ENCODE data around the gene NEUROG3. TPM values are rescaled to one million over a fixed set of nuclear protein-coding genes. Genes with fewer than 3 reads are reported as not detected.

NEUROG3 gene
- total and polyA plus RNA-seq, 2 of the 8 experiments (the other 6 are each of a cell fraction or from before 2014, with no cell fraction given) = 0.45 TPM; not detected in 1

DNA sequence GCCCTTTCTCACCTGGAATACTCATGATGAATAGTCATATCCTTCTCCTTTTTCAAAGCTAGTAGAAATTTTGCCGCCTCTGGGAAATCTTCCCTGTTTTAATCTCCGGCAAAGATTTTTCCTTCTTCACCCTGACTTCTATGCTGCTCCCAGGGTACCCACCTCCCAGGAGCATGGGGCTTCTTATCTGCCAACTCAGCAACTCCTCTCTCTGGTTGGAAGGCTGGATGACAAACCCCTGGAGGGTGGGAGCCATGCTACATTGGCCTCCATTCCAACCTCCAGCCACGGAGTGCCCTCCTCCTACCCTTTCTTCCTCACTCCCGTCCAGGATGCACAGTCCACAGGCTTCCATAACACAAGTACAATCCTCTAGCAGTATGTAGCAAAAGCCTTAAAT is 19.9 kb downstream of the NEUROG3 start:
- Histone ChIP-seq H2BK15ac (ENCODE audit: low read length) (no peak overlapping the region; the same call in 1 of the 2 replicates), H3K23ac (ENCODE audit: insufficient read length) (no peak overlapping the region), H3K23me2 (ENCODE audit: low read depth, low read length) (no peaks in the 10 kb centered on the region), H3K27me3 (replicated peaks in 1 of 4; ENCODE audit: control insufficient read depth in 3 of 4, extremely low read depth in 1 of 4, insufficient read depth in 3 of 4, low read length in 3 of 4) (no peaks in the 10 kb centered on the region; a peak in 3 of 7 replicates), H3K4me2 (ENCODE audit: insufficient read depth in 1 of 2, low read depth in 2 of 2, low read length in 2 of 2) (no peak overlapping the region), H3K9me3 (ENCODE audit: insufficient read depth in 2 of 2, low read depth in 1 of 2, low read length in 1 of 2) (peaks cover 16 to 18% of the 10 kb centered on the region in 2 experiments; a peak in 3 of 4 replicates), H3K36me3 (ENCODE audit: control insufficient read depth in 2 of 4, insufficient read depth in 4 of 4, low read length in 3 of 4) (no peaks in the 10 kb centered on the region), H2AFZ (ENCODE audit: low read length) (no peak overlapping the region), H3K56ac (replicated peaks; ENCODE audit: insufficient read length, low read depth, low read length) (no peak overlapping the region), H3K9ac (replicated peaks in 1 of 4; ENCODE audit: extremely low read depth in 1 of 4, low read depth in 3 of 4, low read length in 3 of 4) (no peak overlapping the region), H3K79me2 (ENCODE audit: control insufficient read depth in 1 of 2, insufficient read depth in 2 of 2, low read length in 2 of 2) (0 out of 4 replicates have a peak, but pooled peaks cover 0 to 3% of the 10 kb centered on the region in 2 experiments), H3K4me1 (replicated peaks in 1 of 4; ENCODE audit: control insufficient read depth in 3 of 4, insufficient read depth in 4 of 4, low read length in 3 of 4) (peaks cover 0 to 3% (median under 1%) of the 10 kb centered on the region in 4 experiments; a peak in 2 of 7 replicates), H4K8ac (ENCODE audit: extremely low read depth, insufficient read depth, low read length) (no peak overlapping the region), H3K79me1 (ENCODE audit: low read depth, low read length) (no peaks in the 10 kb centered on the region), H2BK120ac (replicated peaks; ENCODE audit: low read depth, low read length) (no peak overlapping the region), H4K91ac (replicated peaks; ENCODE audit: insufficient read length, low read length) (no peak overlapping the region), H3K27ac (ENCODE audit: low read depth, low read length) (no peak overlapping the region), H2BK20ac (ENCODE audit: low read length) (no peak overlapping the region), H2BK5ac (ENCODE audit: low read depth, low read length) (no peak overlapping the region), H2BK12ac (ENCODE audit: low read depth, low read length) (no peak overlapping the region), H2AK5ac (ENCODE audit: low read depth, low read length) (no peak overlapping the region), H4K20me1 (replicated peaks in 1 of 2; ENCODE audit: control insufficient read depth in 1 of 2, insufficient read depth in 2 of 2, low read length in 2 of 2) (no peaks in the 10 kb centered on the region), H4K5ac (ENCODE audit: insufficient read length, low read depth, low read length) (no peak overlapping the region), H3K4me3 (ENCODE audit: extremely low read depth in 1 of 4, insufficient read depth in 2 of 4, low read depth in 3 of 4, low read length in 4 of 4) (no peak overlapping the region), H3K14ac (ENCODE audit: insufficient read length) (no peak overlapping the region), H3K18ac (ENCODE audit: extremely low read depth, low read length) (no peak overlapping the region), H3K4ac (replicated peaks; ENCODE audit: insufficient read length, low read depth, low read length) (no peak overlapping the region)
- POLR2A ChIA-PET (ENCODE audit: partially characterized antibody) = interaction anchor here (1.0 kb wide), 1 partner anchor 14 kb away, joined by 3 read pairs; no protein-coding TSS in a partner anchor
- 94% methylated on average over 4 of the region's 4 CpGs; no CpG with 5 or more reads in 1 of the 2 experiments for WGBS, 2 experiments (ENCODE audit: extremely low coverage in 1 of 2, insufficient coverage in 1 of 2, insufficient read length in 1 of 2, insufficient replicate concordance in 2 of 2, low coverage in 1 of 2, low lambda C conversion rate in 2 of 2, missing lambda C conversion rate in 1 of 2)
- DNase-seq (ENCODE audit: low read depth in 1 of 2, low spot score in 2 of 2) = no peak
- CTCF ChIA-PET (ENCODE audit: partially characterized antibody) = interaction anchor here (0.7 to 47.4 kb wide), 4 partner anchors 14 to 175 kb away, joined by 3 to 578 read pairs (median 3); no protein-coding TSS in a partner anchor
- no peak for FAIRE-seq
- TF ChIP-seq CEBPB (IDR thresholded peaks at IDR 0.05; ENCODE audit: low read depth, low read length) (no peak), TAF1 (IDR thresholded peaks at IDR 0.05; ENCODE audit: low read depth, low read length) (no peak), POU5F1 (IDR thresholded peaks at IDR 0.05; ENCODE audit: low read depth, low read length) (no peak), CHD1 (IDR thresholded peaks at IDR 0.05; ENCODE audit: low read depth, low read length) (no peak), ASH2L (IDR thresholded peaks at IDR 0.05; ENCODE audit: low read length) (no peak), ZNF274 (IDR thresholded peaks at IDR 0.05; ENCODE audit: borderline replicate concordance, extremely low read depth, low read length) (no peak), SRF (IDR thresholded peaks at IDR 0.05; ENCODE audit: low read depth, low read length) (no peak), RNF2 (IDR thresholded peaks at IDR 0.05; ENCODE audit: borderline replicate concordance, low read depth, low read length, missing control alignments, poor library complexity, severe bottlenecking) (no peak), SP4 (IDR thresholded peaks at IDR 0.05; ENCODE audit: low read length) (no peak), CBX8 (IDR thresholded peaks at IDR 0.05; ENCODE audit: borderline replicate concordance, low read depth, low read length) (no peak), HDAC6 (IDR thresholded peaks at IDR 0.05; ENCODE audit: low read depth, low read length) (no peak)
- TF ChIP-seq, protein P1, sequence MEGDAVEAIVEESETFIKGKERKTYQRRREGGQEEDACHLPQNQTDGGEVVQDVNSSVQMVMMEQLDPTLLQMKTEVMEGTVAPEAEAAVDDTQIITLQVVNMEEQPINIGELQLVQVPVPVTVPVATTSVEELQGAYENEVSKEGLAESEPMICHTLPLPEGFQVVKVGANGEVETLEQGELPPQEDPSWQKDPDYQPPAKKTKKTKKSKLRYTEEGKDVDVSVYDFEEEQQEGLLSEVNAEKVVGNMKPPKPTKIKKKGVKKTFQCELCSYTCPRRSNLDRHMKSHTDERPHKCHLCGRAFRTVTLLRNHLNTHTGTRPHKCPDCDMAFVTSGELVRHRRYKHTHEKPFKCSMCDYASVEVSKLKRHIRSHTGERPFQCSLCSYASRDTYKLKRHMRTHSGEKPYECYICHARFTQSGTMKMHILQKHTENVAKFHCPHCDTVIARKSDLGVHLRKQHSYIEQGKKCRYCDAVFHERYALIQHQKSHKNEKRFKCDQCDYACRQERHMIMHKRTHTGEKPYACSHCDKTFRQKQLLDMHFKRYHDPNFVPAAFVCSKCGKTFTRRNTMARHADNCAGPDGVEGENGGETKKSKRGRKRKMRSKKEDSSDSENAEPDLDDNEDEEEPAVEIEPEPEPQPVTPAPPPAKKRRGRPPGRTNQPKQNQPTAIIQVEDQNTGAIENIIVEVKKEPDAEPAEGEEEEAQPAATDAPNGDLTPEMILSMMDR (IDR thresholded peaks at IDR 0.05; ENCODE audit: control extremely low read depth in 1 of 3, insufficient read depth in 1 of 3, low read depth in 1 of 3, low read length in 3 of 3) = no peak
